Adipocyte (in vitro differentiated cells): ENCODE data around the gene LIPG.

Experiments used
- DNase-seq: peaks from one replicate; pipeline ENCODE4 v3.0.0-alpha.2; 2015; ENCODE audit warnings: low read depth
- H3K27me3 ChIP-seq: replicated peaks from 2 replicates; pipeline ENCODE4 v1.7.0; 2013; ENCODE audit warnings: mild to moderate bottlenecking, low read length, moderate library complexity; ENCODE audit not compliant: control insufficient read depth, insufficient read depth
- H3K36me3 ChIP-seq: 2 replicates; pipeline ENCODE4 v1.7.0; 2013; ENCODE audit warnings: low read length, mild to moderate bottlenecking, moderate library complexity; ENCODE audit not compliant: control insufficient read depth, insufficient read depth, severe bottlenecking
- H3K4me1 ChIP-seq: 2 replicates; pipeline ENCODE4 v1.7.0; 2013; ENCODE audit warnings: mild to moderate bottlenecking, low read length, moderate library complexity; ENCODE audit not compliant: control insufficient read depth, insufficient read depth
- H3K4me3 ChIP-seq: 2 replicates; pipeline ENCODE4 v1.7.0; 2013; ENCODE audit warnings: mild to moderate bottlenecking, low read length, moderate library complexity
- H3K9ac ChIP-seq: 2 replicates; pipeline ENCODE4 v1.7.0; 2013; ENCODE audit warnings: mild to moderate bottlenecking, low read length, moderate library complexity
- H3K9me3 ChIP-seq: 2 replicates; pipeline ENCODE4 v1.7.0; 2013; ENCODE audit warnings: mild to moderate bottlenecking, low read length, moderate library complexity; ENCODE audit not compliant: control insufficient read depth

The LIPG gene

DNA sequence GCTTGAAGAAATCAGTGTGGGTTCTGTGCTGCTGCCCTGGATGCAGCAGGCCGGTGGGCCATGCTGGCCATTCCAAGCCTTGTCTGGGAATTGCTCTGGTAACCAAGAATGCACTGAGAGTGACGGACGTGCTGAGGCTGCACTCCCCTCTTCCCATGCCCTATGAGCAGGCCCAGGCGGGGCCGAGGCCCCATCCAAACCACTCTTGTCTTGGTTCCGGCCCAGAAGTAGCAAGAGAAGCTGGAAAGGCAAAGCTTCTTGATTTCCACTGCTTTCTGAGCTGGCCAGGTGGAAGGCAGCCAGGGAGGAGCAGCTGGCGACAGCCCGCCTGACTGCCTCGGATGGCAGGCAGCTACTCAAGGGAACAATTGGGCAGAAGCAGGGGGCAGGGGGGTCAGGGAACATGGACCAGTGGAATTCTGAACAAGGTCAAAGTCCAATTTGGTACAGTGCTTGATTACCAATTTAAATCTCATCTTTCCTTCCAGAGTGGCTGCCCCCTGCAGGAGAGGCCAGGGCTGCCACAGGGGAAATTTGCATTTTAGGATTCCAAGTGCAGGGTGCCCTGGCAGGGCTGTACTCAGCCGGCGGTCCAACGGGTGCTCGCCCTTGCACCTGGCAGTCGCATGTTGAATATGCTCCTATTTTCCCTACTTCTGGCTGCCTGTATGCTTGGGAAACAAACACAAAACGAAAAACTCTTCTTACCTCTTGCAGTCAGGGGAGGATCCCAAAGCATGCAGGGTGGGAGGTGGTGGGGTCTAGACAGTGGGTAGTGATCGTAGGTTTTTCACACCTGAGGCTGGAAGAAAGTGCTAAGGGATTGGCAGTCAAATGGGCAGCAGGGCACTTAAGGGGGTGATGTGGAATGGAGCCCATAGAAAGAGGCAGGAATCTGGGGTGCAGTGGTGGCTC, 67.3 kb downstream of the LIPG start:
- peaks cover 40% of the 10 kb centered on the region for H3K4me1 ChIP-seq
- no peaks in the 10 kb centered on the region for H3K9me3 ChIP-seq
- H3K4me3 ChIP-seq, result no peak overlapping the region
- no peak for DNase-seq
- no peaks in the 10 kb centered on the region for H3K36me3 ChIP-seq
- H3K27me3 ChIP-seq, result no peaks in the 10 kb centered on the region
- no peak overlapping the region for H3K9ac ChIP-seq

DNA sequence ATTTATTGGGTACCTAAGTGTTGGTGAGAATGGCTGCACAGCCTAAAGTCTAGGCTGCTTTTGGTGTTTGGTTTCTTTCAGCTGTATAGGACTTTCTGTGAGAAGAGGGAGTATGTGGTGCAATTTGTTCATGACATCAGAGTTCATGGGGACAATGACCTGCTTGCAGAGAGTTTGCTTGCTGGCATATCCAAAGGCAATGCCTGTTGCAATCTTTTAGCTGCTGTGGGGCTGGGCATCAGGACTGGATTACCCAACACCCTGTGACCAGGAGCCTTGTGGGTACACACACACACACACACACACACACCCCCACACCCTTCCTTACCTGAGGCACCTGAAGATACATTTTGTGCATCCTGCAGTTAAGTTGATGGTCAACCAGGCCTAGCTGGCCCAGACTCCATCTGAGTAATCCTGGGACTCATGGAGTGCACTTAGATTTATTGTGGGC, 68.4 kb downstream of the LIPG start:
- Histone ChIP-seq H3K36me3 (no peaks in the 10 kb centered on the region), H3K4me3 (no peak overlapping the region)

DNA sequence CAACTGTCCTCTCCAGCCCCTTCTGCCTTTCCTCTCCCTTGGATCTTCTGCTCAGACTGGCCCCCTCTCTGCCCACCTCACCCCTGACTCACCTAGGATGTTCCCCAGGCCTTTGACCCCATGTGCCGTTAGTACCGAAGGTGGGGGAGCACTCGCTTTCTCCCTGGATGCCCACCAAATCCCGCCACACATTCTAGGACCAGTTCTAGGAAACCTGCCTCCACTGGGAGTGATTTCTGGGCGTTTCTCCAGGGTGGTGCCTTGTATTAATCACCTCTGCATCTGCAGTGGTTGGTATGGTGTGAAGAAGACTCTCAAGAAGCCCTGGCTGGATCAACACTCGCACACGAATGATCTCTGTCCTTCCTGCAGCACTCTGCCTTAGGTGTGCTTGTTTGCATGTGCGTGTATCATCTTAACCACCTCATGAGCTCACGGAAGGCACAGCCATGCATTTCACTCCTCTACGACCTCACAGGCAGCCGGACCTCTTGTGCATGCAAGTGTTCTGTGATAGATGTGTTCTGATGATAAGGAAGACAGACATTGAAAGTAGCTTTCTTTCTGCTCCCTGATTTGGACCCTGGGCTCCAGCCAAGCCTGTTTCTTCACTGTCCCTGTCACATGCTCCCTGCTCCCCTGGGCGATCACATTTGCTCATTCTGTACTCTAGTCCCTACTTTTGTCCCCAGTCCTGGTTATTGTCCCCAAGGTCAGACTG, 69.4 kb downstream of the LIPG start:
- H3K27me3 ChIP-seq, result no peaks in the 10 kb centered on the region
- H3K9ac ChIP-seq, result no peak overlapping the region
- no peak overlapping the region for H3K4me3 ChIP-seq
- H3K36me3 ChIP-seq, result no peaks in the 10 kb centered on the region
- H3K9me3 ChIP-seq, result no peaks in the 10 kb centered on the region
- peaks cover 40% of the 10 kb centered on the region for H3K4me1 ChIP-seq
- DNase-seq, result no peak

More for the DNA sequence above, 68.4 kb downstream of the LIPG start:
- Histone ChIP-seq H3K9ac (no peak overlapping the region), H3K4me1 (peaks cover 40% of the 10 kb centered on the region), H3K9me3 (no peaks in the 10 kb centered on the region), H3K27me3 (no peaks in the 10 kb centered on the region)
- DNase-seq, result peak; percentile 18

DNA sequence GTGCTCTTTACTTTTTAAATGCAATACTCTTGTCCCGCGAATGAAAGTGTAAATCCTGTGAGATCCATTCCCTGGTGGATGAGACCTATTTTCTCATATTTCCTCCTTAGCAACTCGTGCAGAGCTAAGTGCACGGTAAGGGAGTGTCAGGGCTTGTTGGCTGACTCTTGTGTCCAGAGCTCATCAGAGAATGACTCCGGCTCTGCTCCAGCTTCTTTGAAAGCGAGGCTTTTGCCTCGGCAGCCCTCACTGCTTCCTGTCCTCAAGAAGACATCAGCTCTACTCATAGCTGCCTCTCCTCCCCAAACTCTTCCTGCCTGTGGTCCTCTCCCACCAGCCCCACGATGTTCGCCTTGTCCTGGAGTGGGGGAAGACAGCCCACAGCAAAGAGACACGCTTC, 70.7 kb downstream of the LIPG start:
- Histone ChIP-seq H3K9me3 (no peaks in the 10 kb centered on the region), H3K36me3 (no peaks in the 10 kb centered on the region), H3K4me3 (no peak overlapping the region), H3K9ac (no peak overlapping the region), H3K4me1 (peaks cover 40% of the 10 kb centered on the region), H3K27me3 (no peaks in the 10 kb centered on the region)
- no peak for DNase-seq

DNA sequence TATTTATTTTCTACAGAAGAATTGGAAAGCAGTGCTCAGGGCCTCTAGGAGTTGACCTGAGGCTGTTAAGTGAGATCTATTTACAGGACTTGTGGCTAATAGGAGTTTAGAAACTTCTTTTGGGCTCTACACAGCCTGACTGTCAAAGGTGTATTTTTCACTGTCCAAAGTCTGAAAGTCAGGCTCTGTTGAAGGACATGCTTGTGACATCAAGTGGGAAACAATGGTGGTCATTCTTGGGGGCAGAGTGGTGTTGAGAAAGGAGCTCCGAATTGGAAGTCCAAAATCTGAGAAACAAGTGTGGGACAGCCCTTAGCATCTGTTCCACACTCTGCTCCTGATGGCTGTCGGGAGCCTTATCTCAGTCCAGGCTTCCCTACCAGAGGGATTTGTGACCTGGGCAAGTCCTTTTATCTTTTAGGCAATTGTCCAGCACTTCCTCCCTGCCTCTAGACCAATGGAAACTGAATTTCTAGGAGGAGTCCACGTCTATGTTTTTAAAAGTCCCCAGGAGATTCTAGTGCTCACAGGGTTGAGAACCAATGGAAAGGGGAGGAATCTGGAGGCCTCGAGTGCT, 76.4 kb downstream of the LIPG start:
- H3K27me3 ChIP-seq, result no peaks in the 10 kb centered on the region
- DNase-seq, result no peak
- no peak overlapping the region for H3K9ac ChIP-seq
- H3K9me3 ChIP-seq, result no peaks in the 10 kb centered on the region
- H3K4me3 ChIP-seq, result no peak overlapping the region
- H3K36me3 ChIP-seq, result no peaks in the 10 kb centered on the region
- peaks cover 13% of the 10 kb centered on the region for H3K4me1 ChIP-seq

DNA sequence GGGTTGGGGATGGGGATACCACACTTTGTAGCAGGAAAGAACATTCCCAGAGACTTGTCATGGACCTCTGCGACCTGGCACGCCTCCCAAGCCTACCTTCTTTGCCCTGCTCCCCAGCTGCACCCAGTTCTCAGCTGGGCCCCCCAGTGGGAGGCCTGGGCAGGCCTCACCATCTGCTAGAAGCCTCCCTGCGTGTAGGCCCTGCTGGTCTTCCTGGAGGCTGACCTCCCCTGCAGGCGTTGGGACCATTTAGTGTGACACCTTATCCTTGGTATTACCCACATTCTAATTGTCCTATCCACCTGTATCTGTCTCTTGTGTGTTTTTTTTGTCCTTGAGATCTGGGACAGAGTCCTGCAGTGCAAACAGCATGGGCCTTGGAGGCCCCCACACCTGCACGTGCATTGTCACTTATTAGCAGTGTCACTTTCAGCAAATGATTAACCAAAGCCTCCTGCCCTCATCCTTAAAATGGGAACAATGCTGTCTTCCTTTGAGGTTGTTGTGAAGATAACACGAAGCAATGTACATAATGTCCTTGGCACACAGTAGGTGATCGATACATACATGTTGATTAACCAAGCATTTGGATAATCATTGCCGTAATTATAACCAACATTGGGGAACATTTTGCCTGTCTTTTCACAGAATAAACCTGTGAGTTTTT, 77.2 kb downstream of the LIPG start:
- no peaks in the 10 kb centered on the region for H3K27me3 ChIP-seq
- H3K4me1 ChIP-seq, result peaks cover 13% of the 10 kb centered on the region
- no peaks in the 10 kb centered on the region for H3K9me3 ChIP-seq
- no peak overlapping the region for H3K9ac ChIP-seq
- H3K4me3 ChIP-seq, result no peak overlapping the region
- H3K36me3 ChIP-seq, result no peaks in the 10 kb centered on the region
- no peak for DNase-seq

DNA sequence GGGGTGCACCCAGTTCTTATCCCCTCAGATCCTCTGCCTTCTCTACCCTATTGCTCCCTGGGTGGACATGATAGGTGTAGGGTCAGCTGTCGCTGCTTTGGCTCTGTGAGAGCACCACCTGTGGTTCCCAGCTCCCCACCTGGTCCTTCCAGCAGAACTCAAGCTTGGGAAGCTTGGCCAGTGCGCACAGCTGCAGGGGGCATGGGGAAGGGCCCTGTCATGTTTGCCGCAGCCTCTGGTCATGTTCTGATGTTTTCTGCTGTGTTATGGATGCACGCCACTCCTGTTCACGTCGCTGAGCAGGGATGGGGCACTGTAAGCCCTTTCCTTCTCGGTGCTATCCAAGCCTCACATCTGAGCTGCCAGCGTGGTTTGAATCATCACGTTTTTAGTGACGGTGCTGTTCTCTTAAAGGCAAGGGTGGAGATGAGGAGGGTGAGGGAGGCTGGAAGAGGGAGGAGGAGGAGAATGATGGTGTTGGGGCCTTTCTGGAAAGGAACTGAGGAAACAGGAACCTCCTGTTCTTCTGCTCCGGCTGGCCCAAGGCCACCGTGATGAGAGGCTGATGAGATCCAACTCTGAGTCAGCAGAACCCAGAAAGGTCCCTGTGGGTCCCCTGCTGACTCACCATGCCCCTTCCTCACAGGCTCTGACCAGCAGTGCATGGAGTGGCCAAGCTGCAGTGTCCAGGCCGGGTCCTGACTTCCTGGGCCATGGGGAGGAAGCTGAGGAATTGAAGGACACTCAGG, 78.0 kb downstream of the LIPG start:
- Histone ChIP-seq H3K27me3 (no peaks in the 10 kb centered on the region), H3K4me3 (no peak overlapping the region), H3K9me3 (no peaks in the 10 kb centered on the region), H3K9ac (no peak overlapping the region), H3K36me3 (no peaks in the 10 kb centered on the region), H3K4me1 (peaks cover 13% of the 10 kb centered on the region)
- DNase-seq, result no peak

DNA sequence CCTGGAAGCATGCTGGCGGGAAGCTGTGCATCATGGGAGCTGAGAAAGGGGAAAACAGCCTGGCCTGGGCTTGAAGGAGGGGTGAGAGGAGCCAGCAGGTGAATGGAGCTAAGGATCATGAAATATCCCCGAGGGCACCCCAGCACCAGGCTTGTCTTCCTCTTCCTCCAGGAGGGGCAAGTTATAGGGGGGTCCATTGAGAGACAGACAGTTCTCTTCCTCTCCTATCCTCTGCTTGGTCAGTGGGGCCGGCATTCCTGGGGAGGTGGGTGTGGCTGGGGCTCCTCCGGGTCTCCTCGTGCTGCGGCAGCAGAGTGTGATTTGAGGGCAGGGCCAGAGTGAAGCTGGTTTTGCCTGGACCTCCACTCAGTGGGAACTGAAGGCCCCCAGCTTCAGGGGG, 78.9 kb downstream of the LIPG start:
- Histone ChIP-seq H3K27me3 (no peaks in the 10 kb centered on the region), H3K4me1 (peaks cover 20% of the 10 kb centered on the region), H3K9me3 (no peaks in the 10 kb centered on the region), H3K9ac (peak overlapping the region; percentile 3), H3K36me3 (no peaks in the 10 kb centered on the region), H3K4me3 (no peak overlapping the region)
- DNase-seq, result no peak

DNA sequence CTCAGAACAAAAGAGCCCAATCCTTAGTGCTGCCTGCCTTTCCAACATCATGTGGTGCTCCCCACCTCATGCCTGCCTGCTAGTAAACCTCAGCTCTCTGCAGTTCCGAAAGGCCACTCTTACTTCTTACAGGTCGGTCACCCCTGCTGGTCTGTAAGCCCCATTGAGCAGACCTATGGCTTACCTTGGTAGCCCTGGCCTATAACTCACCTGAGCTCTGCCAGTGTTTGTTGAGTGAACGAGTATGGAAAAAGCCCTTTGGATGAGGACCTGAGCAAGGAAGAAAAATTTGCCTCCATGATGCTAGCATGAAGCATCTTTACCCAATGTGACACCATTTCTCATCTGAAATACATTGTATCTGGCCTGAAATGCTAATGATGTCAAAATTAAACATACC, 83.3 kb downstream of the LIPG start:
- Histone ChIP-seq H3K27me3 (no peaks in the 10 kb centered on the region), H3K36me3 (no peaks in the 10 kb centered on the region), H3K9me3 (no peaks in the 10 kb centered on the region), H3K4me1 (peaks cover 43% of the 10 kb centered on the region), H3K9ac (no peak overlapping the region), H3K4me3 (no peak overlapping the region)
- no peak for DNase-seq

DNA sequence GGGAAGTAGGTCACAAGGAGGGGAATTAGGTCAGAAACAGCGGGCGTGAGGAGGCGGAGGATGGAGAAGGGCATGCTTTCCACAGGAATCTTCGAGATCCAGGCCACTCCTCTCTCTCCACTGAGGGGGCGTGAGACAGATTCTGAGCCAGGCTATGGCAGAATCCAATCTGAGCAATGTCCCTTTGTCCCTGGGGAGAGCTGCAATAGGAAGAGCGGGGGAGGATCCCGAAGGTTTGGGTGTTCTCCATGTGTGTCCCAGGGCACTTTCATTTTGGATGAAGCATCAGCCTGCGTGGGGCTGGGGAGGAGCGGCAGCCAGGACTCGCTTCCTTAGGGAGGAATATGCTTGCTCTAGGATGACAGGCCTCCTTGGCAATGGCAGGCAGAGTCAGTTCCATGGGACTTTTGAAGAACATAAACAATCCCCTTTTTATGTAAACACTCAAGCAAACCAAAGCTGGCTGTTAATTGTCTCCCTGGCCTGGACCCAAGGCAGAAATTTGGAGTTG, 84.0 kb downstream of the LIPG start:
- H3K4me1 ChIP-seq, result peaks cover 42% of the 10 kb centered on the region
- H3K9ac ChIP-seq, result peak overlapping the region; percentile 57
- no peaks in the 10 kb centered on the region for H3K36me3 ChIP-seq
- no peaks in the 10 kb centered on the region for H3K9me3 ChIP-seq
- peak; percentile 6 for DNase-seq
- no peaks in the 10 kb centered on the region for H3K27me3 ChIP-seq
- peak overlapping the region; percentile 48 for H3K4me3 ChIP-seq
